Gastrocnemius medialis (tissue), 4 donors: ENCODE data around the gene LATS1. TPM values are rescaled to one million over a fixed set of nuclear protein-coding genes. Genes with fewer than 3 reads are reported as not detected.
"Not testable (repeated sequence)": the region's sequence is repeated elsewhere in the genome, so short reads cannot be mapped to it uniquely, and the experiment has no call there.

Source experiments
- ATAC-seq, 2 donors: fragments of 150-250 bp; one replicate each; pipeline ENCODE4 v1.9.1; 2016
- DNase-seq, 2 donors: peaks; one replicate each; pipeline ENCODE4 v3.0.0-alpha.2; 2019
- H3K27ac ChIP-seq, 4 donors: fragments of 200-600 bp; sonication (generic); 1 replicate in 1 of 4; 2 replicates in 3 of 4; pipeline ENCODE4 v1.5.1; 2016 to 2018; ENCODE audit warnings: mild to moderate bottlenecking in 2 of 4, moderate library complexity in 1 of 4
- H3K27me3 ChIP-seq, 3 donors: fragments of 200-600 bp; sonication (generic) in 2 of 3; 1 replicate in 1 of 3; 2 replicates in 2 of 3; pipeline versions ENCODE4 v1.5.1 to v1.6.0; 2016 to 2019; ENCODE audit warnings: mild to moderate bottlenecking in 1 of 3, moderate library complexity in 1 of 3
- H3K36me3 ChIP-seq, 2 donors: fragments of 200-600 bp; sonication (generic) in 1 of 2; one replicate each; pipeline ENCODE4 v1.5.1; 2017 to 2018
- H3K4me1 ChIP-seq, 2 donors: fragments of 200-600 bp; sonication (generic) in 1 of 2; one replicate each; pipeline ENCODE4 v1.5.1; 2016 to 2017; ENCODE audit warnings: mild to moderate bottlenecking in 2 of 2
- H3K4me3 ChIP-seq, 4 donors: fragments of 200-600 bp; sonication (generic) in 3 of 4; 1 replicate in 1 of 4; 2 replicates in 3 of 4; pipeline ENCODE4 v1.5.1; 2016 to 2019; ENCODE audit warnings: mild to moderate bottlenecking in 2 of 4
- H3K9me3 ChIP-seq, 3 donors: fragments of 200-600 bp; sonication (generic) in 2 of 3; 1 replicate in 1 of 3; 2 replicates in 2 of 3; pipeline ENCODE4 v1.5.1; 2016 to 2019
- POLR2A ChIP-seq, 2 donors: fragments of 450-650 bp; IDR thresholded peaks; one replicate each; pipeline ENCODE4 v1.6.1; 2017; ENCODE audit warnings: antibody characterized with exemption in 2 of 2, mild to moderate bottlenecking in 2 of 2, moderate library complexity in 2 of 2
- in situ Hi-C, 4 donors: fragments of 200-750 bp; cut with MboI; loops; one replicate each; pipeline versions ENCODE4 v1.15.0 to v1.8.0; 2017; ENCODE audit warnings: low sequenced_read_pairs in 4 of 4
- intact Hi-C: fragments of 100-400 bp; cut with DNase I; formaldehyde crosslinking; loops from one replicate; pipeline ENCODE4 v1.15.1; 2023; ENCODE audit warnings: low total_unique reads
- total RNA-seq, 4 donors: library from RNA; depleted of rRNA; stranded (reverse); fragments of >200 nt; gene quantifications; one replicate each; pipeline versions ENCODE4 v1.1.0 to v1.2.3, GENCODE V29; 2016
- TF ChIP-seq, protein P1 (sequence below), 5 experiments: fragments of 450-650 bp in 3 of 5; fragments of 200-600 bp in 2 of 5; sonication (generic) in 2 of 5; IDR thresholded peaks in 4 of 5; conservative IDR thresholded peaks in 1 of 5; 1 replicate in 4 of 5; 2 replicates in 1 of 5; pipeline ENCODE4 v1.5.1; 2016 to 2019; ENCODE audit warnings: antibody characterized with exemption in 5 of 5, mild to moderate bottlenecking in 3 of 5, moderate library complexity in 3 of 5

The LATS1 gene
- total RNA-seq, 4 donors from 2014 or later, result 6.3 to 21.8 (median 14.4) TPM

GRCh38 chr6:149752600-149753373, 34.9 kb upstream of the LATS1 start:
- in situ Hi-C loops, result no loop called here
- Histone ChIP-seq H3K9me3 (no peaks in the 10 kb centered on the region), H3K36me3 (no peaks in the 10 kb centered on the region), H3K27ac (peak overlapping the region; percentile 97 to 99 (median 98)), H3K27me3 (no peaks in the 10 kb centered on the region), H3K4me3 (no peak overlapping the region), H3K4me1 (peaks cover 47 to 57% of the 10 kb centered on the region in 2 donors)
- no peak for DNase-seq
- no peak for TF ChIP-seq POLR2A (IDR thresholded peaks at IDR 0.05)
- TF ChIP-seq, protein P1, sequence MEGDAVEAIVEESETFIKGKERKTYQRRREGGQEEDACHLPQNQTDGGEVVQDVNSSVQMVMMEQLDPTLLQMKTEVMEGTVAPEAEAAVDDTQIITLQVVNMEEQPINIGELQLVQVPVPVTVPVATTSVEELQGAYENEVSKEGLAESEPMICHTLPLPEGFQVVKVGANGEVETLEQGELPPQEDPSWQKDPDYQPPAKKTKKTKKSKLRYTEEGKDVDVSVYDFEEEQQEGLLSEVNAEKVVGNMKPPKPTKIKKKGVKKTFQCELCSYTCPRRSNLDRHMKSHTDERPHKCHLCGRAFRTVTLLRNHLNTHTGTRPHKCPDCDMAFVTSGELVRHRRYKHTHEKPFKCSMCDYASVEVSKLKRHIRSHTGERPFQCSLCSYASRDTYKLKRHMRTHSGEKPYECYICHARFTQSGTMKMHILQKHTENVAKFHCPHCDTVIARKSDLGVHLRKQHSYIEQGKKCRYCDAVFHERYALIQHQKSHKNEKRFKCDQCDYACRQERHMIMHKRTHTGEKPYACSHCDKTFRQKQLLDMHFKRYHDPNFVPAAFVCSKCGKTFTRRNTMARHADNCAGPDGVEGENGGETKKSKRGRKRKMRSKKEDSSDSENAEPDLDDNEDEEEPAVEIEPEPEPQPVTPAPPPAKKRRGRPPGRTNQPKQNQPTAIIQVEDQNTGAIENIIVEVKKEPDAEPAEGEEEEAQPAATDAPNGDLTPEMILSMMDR (IDR thresholded peaks at IDR 0.05 in 4 of 5, conservative IDR thresholded peaks at IDR 0.05 in 1 of 5), result no peak
- ATAC-seq, result no peak
- intact Hi-C loops, result loop anchor here (5.0 kb wide), 1 partner anchor 145 kb away; the partner anchor contains the start of gene RAET1E

GRCh38 chr6:149751920-149752319, 34.0 kb upstream of the LATS1 start:
- H3K4me3 ChIP-seq, result peak overlapping the region in 2 of 4 donors; percentile 86 to 100
- in situ Hi-C loops, H3K9me3 ChIP-seq, H3K27me3 ChIP-seq, H3K36me3 ChIP-seq, ATAC-seq, DNase-seq: not testable (repeated sequence)
- intact Hi-C loops, result loop anchor here (2.0 to 5.0 kb wide), 2 partner anchors 103 to 145 kb away; partner anchors contain the start of genes KATNA1 and RAET1E
- peaks cover 47 to 57% of the 10 kb centered on the region in 2 donors for H3K4me1 ChIP-seq
- H3K27ac ChIP-seq, result peak overlapping the region; percentile 97 to 99 (median 98)

DNA sequence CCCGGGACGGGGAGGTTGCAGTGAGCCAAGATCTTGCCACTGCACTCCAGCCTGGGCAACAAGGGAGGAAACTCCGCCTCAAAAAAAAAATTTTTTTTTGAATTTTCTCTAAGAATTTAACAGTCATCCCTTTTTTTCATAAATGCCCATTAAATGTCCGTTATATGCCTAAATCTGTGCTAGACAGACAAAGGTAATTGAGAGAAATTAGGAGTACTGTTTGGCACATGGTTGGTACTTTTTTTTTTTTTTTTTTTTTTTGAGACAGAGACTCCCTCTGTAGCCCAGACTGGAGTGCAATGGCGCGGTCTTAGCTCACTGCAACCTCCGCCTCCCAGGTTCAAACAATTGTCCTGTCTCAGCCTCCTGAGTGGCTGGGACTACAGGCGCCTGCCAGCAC, 33.3 kb upstream of the LATS1 start:
- intact Hi-C loops, result loop anchor here (2.0 to 5.0 kb wide), 2 partner anchors 102 to 146 kb away; partner anchors contain the start of genes KATNA1 and RAET1E
- TF ChIP-seq, protein P1 (IDR thresholded peaks at IDR 0.05 in 4 of 5, conservative IDR thresholded peaks at IDR 0.05 in 1 of 5), result no peak
- no peak for TF ChIP-seq POLR2A (IDR thresholded peaks at IDR 0.05)

DNA sequence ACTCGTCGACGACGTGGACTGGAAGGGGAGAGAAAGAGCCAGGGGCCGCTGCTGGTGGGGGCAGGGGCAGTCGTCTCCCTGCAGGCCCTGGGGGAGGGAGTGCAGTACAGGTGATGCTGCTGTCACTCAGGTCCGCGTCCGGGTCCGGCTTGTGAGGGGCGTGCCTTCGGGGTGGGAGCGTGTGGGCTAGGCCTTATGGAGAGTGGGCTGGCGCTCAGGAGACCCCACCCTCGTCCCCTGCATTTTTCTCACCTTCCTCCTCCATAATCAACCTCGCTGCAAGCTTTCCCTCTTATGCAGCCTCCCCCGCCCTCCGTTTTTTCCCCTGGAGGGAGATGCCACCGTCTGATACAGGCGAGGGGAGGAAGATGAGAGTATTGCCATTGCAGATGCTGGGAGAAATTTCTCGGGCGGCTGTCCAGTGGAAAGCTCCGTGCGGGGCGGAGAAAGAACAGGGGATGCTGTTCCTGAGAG, 32.3 kb upstream of the LATS1 start:
- H3K4me3 ChIP-seq, result peak overlapping the region; percentile 86 to 100 (median 94)
- H3K9me3 ChIP-seq, result no peaks in the 10 kb centered on the region
- peak; percentile 42 for ATAC-seq
- H3K27ac ChIP-seq, result peak overlapping the region; percentile 97 to 99 (median 98)
- H3K4me1 ChIP-seq, result peaks cover 43 to 52% of the 10 kb centered on the region in 2 donors
- TF ChIP-seq, protein P1 (IDR thresholded peaks at IDR 0.05 in 4 of 5, conservative IDR thresholded peaks at IDR 0.05 in 1 of 5), result no peak
- no peak for TF ChIP-seq POLR2A (IDR thresholded peaks at IDR 0.05)
- no peaks in the 10 kb centered on the region for H3K36me3 ChIP-seq
- intact Hi-C loops, result loop anchor here (2.0 to 5.0 kb wide), 2 partner anchors 101 to 147 kb away; partner anchors contain the start of genes KATNA1 and RAET1E
- H3K27me3 ChIP-seq, result no peaks in the 10 kb centered on the region
- in situ Hi-C loops, result no loop called here
- peak; percentile 49 to 59 for DNase-seq

More for the DNA sequence above, 33.3 kb upstream of the LATS1 start:
- Histone ChIP-seq H3K27ac (peak overlapping the region; percentile 97 to 99 (median 98)), H3K27me3 (no peaks in the 10 kb centered on the region), H3K36me3 (no peaks in the 10 kb centered on the region), H3K9me3 (no peaks in the 10 kb centered on the region), H3K4me1 (peaks cover 49 to 62% of the 10 kb centered on the region in 2 donors), H3K4me3 (peak overlapping the region; percentile 86 to 100 (median 94))
- no peak for ATAC-seq
- DNase-seq, result no peak
- in situ Hi-C loops, result no loop called here

GRCh38 chr6:149749594-149750135, 31.8 kb upstream of the LATS1 start, which contains the start of gene PCMT1:
Gene PCMT1 (plus strand): TSS chr6:149749741. CDS start chr6:149749902, 161 bp downstream.
- DNase-seq, result peak; percentile 80 to 89
- no peaks in the 10 kb centered on the region for H3K9me3 ChIP-seq
- H3K27me3 ChIP-seq, result no peaks in the 10 kb centered on the region
- H3K36me3 ChIP-seq, result no peaks in the 10 kb centered on the region
- peak within 1 kb of the TSS; percentile 86 to 100 (median 94) for H3K4me3 ChIP-seq
- in situ Hi-C loops, result no loop called here
- TF ChIP-seq POLR2A (IDR thresholded peaks at IDR 0.05), result peak; percentile 92 to 96
- TF ChIP-seq, protein P1 (IDR thresholded peaks at IDR 0.05 in 4 of 5, conservative IDR thresholded peaks at IDR 0.05 in 1 of 5), result no peak
- peak; percentile 80 to 84 for ATAC-seq
- intact Hi-C loops, result loop anchor here (2.0 to 5.0 kb wide), 3 partner anchors 101 to 182 kb away; partner anchors contain the start of genes GINM1, KATNA1 and RAET1E
- peak within 1 kb of the TSS; percentile 97 to 99 (median 98) for H3K27ac ChIP-seq
- peaks cover 42 to 46% of the 10 kb centered on the region in 2 donors for H3K4me1 ChIP-seq

DNA sequence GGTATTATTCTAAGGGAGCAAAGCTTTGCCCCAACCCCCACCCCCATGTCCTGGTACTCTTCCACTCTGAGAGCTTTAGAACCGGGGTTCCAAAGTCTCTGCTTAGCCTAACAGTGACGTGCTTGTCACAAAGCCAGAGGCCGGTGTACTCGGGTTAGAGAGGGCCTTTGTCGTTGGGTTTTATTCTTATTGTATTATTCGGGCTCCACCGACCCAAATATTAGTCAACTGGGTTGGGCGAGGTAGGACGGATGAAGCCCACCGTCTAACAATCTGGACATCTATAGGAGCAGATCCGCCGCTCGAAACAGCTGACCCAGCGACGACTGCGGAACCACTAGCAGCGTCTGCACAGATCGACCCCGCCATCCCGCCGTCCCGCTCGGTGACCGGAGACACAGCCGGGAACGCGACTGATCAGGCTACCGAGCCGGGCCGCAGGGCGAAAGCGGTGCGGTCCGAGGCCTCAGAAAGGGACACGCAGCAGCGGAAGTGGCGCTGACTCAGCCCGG, 31.2 kb upstream of the LATS1 start:
- Histone ChIP-seq H3K4me1 (peaks cover 37 to 41% of the 10 kb centered on the region in 2 donors), H3K27ac (peak overlapping the region; percentile 97 to 99 (median 98)), H3K4me3 (peak overlapping the region; percentile 86 to 100 (median 94))
- DNase-seq, H3K36me3 ChIP-seq, H3K27me3 ChIP-seq, in situ Hi-C loops, H3K9me3 ChIP-seq: not testable (repeated sequence)
- intact Hi-C loops, result loop anchor here (5.0 kb wide), 1 partner anchor 182 kb away; the partner anchor contains the start of gene GINM1
- peak; percentile 32 to 53 for ATAC-seq
